ENCODE measurements around the gene MAVS. TPM values are rescaled to one million over a fixed set of nuclear protein-coding genes. Genes with fewer than 3 reads are reported as not detected.
A peak's percentile ranks its signal among the peaks of the same experiment; 100 is the strongest.

The MAVS gene
- total RNA-seq, 3 donors from 2014 or later = 23.3 to 32.3 (median 24.6) TPM

- Histone ChIP-seq H3K36me3 (no peaks in the 10 kb centered on the region), H3K4me1 (no peaks in the 10 kb centered on the region), H3K9me3 (no peaks in the 10 kb centered on the region), H3K27ac (no peak overlapping the region), H3K4me3 (no peak overlapping the region), H3K27me3 (no peaks in the 10 kb centered on the region)
- no peak for DNase-seq (ENCODE audit: low spot score in 2 of 2)
- intact Hi-C loops (cut with DNase I; ENCODE audit: low total_unique reads) = no loop called here
- TF ChIP-seq POLR2AphosphoS5 (IDR thresholded peaks at IDR 0.05) (no peak), CTCF (IDR thresholded peaks at IDR 0.05) (no peak), POLR2A (IDR thresholded peaks at IDR 0.05) (no peak)
Observed at GRCh38 chr20:3865152-3865886, 18.7 kb downstream of the MAVS start.

DNA sequence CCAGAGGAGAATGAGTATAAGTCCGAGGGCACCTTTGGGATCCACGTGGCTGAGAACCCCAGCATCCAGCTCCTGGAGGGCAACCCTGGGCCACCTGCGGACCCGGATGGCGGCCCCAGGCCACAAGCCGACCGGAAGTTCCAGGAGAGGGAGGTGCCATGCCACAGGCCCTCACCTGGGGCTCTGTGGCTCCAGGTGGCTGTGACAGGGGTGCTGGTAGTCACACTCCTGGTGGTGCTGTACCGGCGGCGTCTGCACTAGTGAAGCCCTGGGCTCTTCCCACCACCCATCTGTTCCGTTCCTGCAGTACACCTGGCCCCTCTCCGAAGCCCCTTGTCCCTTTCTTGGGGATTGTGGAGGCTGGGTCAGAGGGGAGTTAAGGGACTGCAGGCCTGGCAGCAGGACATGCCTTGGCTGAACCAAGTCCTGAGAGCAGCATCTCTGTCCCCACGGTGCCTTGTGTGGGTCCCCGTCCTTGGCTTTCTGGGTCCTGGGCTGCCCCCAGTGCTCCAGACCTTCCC, 19.3 kb downstream of the MAVS start:
- H3K9me3 ChIP-seq = no peaks in the 10 kb centered on the region
- H3K36me3 ChIP-seq = no peaks in the 10 kb centered on the region
- H3K27me3 ChIP-seq = no peaks in the 10 kb centered on the region
- no peak for DNase-seq (ENCODE audit: low spot score in 2 of 2)
- H3K4me1 ChIP-seq = no peaks in the 10 kb centered on the region
- TF ChIP-seq POLR2AphosphoS5 (IDR thresholded peaks at IDR 0.05) (no peak), CTCF (IDR thresholded peaks at IDR 0.05) (no peak), POLR2A (IDR thresholded peaks at IDR 0.05) (no peak)
- intact Hi-C loops (cut with DNase I; ENCODE audit: low total_unique reads) = no loop called here
- H3K4me3 ChIP-seq = no peak overlapping the region
- H3K27ac ChIP-seq = peak overlapping the region in 1 of 2 donors; percentile 20

GRCh38 chr20:3866464-3866863, 19.8 kb downstream of the MAVS start:
- Histone ChIP-seq H3K27me3 (no peaks in the 10 kb centered on the region), H3K9me3 (no peaks in the 10 kb centered on the region), H3K36me3 (no peaks in the 10 kb centered on the region), H3K4me3 (no peak overlapping the region), H3K4me1 (no peaks in the 10 kb centered on the region), H3K27ac (peak overlapping the region; percentile 13 to 20)
- intact Hi-C loops (cut with DNase I; ENCODE audit: low total_unique reads) = no loop called here
- TF ChIP-seq POLR2AphosphoS5 (IDR thresholded peaks at IDR 0.05) (no peak), CTCF (IDR thresholded peaks at IDR 0.05) (no peak), POLR2A (IDR thresholded peaks at IDR 0.05) (no peak)
- peak in 1 of 2 donors; percentile 88 for DNase-seq (ENCODE audit: low spot score in 2 of 2)

GRCh38 chr20:3867802-3868201, 21.2 kb downstream of the MAVS start:
- intact Hi-C loops (cut with DNase I; ENCODE audit: low total_unique reads) = no loop called here
- no peak overlapping the region for H3K4me3 ChIP-seq
- TF ChIP-seq POLR2AphosphoS5 (IDR thresholded peaks at IDR 0.05) (no peak), POLR2A (IDR thresholded peaks at IDR 0.05) (no peak)
- no peaks in the 10 kb centered on the region for H3K27me3 ChIP-seq
- no peaks in the 10 kb centered on the region for H3K9me3 ChIP-seq
- DNase-seq (ENCODE audit: low spot score in 2 of 2) = no peak
- no peaks in the 10 kb centered on the region for H3K36me3 ChIP-seq
- H3K27ac ChIP-seq = no peak overlapping the region
- H3K4me1 ChIP-seq = no peaks in the 10 kb centered on the region

GRCh38 chr20:3869839-3870634, 23.4 kb downstream of the MAVS start:
- intact Hi-C loops (cut with DNase I; ENCODE audit: low total_unique reads) = no loop called here
- Histone ChIP-seq H3K36me3 (no peaks in the 10 kb centered on the region), H3K9me3 (no peaks in the 10 kb centered on the region), H3K4me1 (peaks cover 0 to 8% of the 10 kb centered on the region in 2 donors), H3K27ac (no peak overlapping the region), H3K27me3 (no peaks in the 10 kb centered on the region), H3K4me3 (no peak overlapping the region)
- no peak for TF ChIP-seq POLR2A (IDR thresholded peaks at IDR 0.05)
- TF ChIP-seq CTCF (IDR thresholded peaks at IDR 0.05) = no peak
- TF ChIP-seq POLR2AphosphoS5 (IDR thresholded peaks at IDR 0.05) = no peak
- DNase-seq (ENCODE audit: low spot score in 2 of 2) = no peak
